H7 (cell line): Measurements from ENCODE around the gene SAMD9. TPM values are rescaled to one million over a fixed set of nuclear protein-coding genes. Genes with fewer than 3 reads are reported as not detected.
"Not testable (repeated sequence)": the region's sequence is repeated elsewhere in the genome, so short reads cannot be mapped to it uniquely, and the experiment has no call there.

Experiments used
- DNase-seq: peaks from one replicate; pipeline ENCODE4 v3.0.0; 2012
- H3K27me3 ChIP-seq: 2 replicates; pipeline ENCODE4 v1.6.0; 2011; ENCODE audit warnings: mild to moderate bottlenecking, low read length; ENCODE audit not compliant: control insufficient read depth, insufficient read depth
- H3K36me3 ChIP-seq: replicated peaks from 2 replicates; pipeline ENCODE4 v1.5.1; 2011; ENCODE audit warnings: low read length; ENCODE audit not compliant: control insufficient read depth, insufficient read depth
- H3K4me3 ChIP-seq: 2 replicates; pipeline ENCODE4 v1.5.1; 2011; ENCODE audit warnings: low read depth, mild to moderate bottlenecking, control low read depth, low read length, moderate library complexity; ENCODE audit not compliant: insufficient read depth
- total RNA-seq: library from RNA; depleted of rRNA; stranded (reverse); fragments of >200 nt; shearing (Covaris generic); gene quantifications from 2 replicates; pipeline ENCODE4 v1.2.3, GENCODE V29; 2014

The SAMD9 gene
- total RNA-seq, 1 experiment from 2014 or later = 0.10 TPM

- Histone ChIP-seq H3K4me3 (no peak overlapping the region), H3K36me3 (no peaks in the 10 kb centered on the region), H3K27me3 (no peaks in the 10 kb centered on the region)
- no peak for DNase-seq
Observed at GRCh38 chr7:93142127-93142526, 24.3 kb upstream of the SAMD9 start.

- no peak for DNase-seq
- Histone ChIP-seq H3K36me3 (no peaks in the 10 kb centered on the region), H3K27me3 (no peaks in the 10 kb centered on the region), H3K4me3 (no peak overlapping the region)
Observed at GRCh38 chr7:93140582-93141191, 22.9 kb upstream of the SAMD9 start.

- H3K4me3 ChIP-seq = no peak overlapping the region
- no peaks in the 10 kb centered on the region for H3K36me3 ChIP-seq
- no peaks in the 10 kb centered on the region for H3K27me3 ChIP-seq
- DNase-seq = no peak
Observed at GRCh38 chr7:93138576-93138975, 20.8 kb upstream of the SAMD9 start.

- no peaks in the 10 kb centered on the region for H3K36me3 ChIP-seq
- H3K27me3 ChIP-seq = no peaks in the 10 kb centered on the region
- H3K4me3 ChIP-seq = no peak overlapping the region
- no peak for DNase-seq
Observed at GRCh38 chr7:93133005-93133404, 15.2 kb upstream of the SAMD9 start.

- no peak for DNase-seq
- H3K36me3 ChIP-seq = no peaks in the 10 kb centered on the region
- no peaks in the 10 kb centered on the region for H3K27me3 ChIP-seq
- H3K4me3 ChIP-seq = no peak overlapping the region
Observed at GRCh38 chr7:93132216-93132615, 14.4 kb upstream of the SAMD9 start.

- H3K4me3 ChIP-seq, H3K36me3 ChIP-seq, H3K27me3 ChIP-seq, DNase-seq: not testable (repeated sequence)
Observed at GRCh38 chr7:93126954-93127353, 9.2 kb upstream of the SAMD9 start.

GRCh38 chr7:93123532-93123931 is 5.8 kb upstream of the SAMD9 start:
- H3K36me3 ChIP-seq, H3K27me3 ChIP-seq, DNase-seq, H3K4me3 ChIP-seq: not testable (repeated sequence)

- no peak for DNase-seq
- no peaks in the 10 kb centered on the region for H3K27me3 ChIP-seq
- H3K36me3 ChIP-seq = no peaks in the 10 kb centered on the region
- no peak overlapping the region for H3K4me3 ChIP-seq
Observed at GRCh38 chr7:93120592-93121549, 3.1 kb upstream of the SAMD9 start.

GRCh38 chr7:93119191-93119905 is 1.6 kb upstream of the SAMD9 start:
- no peak for DNase-seq
- Histone ChIP-seq H3K27me3 (no peaks in the 10 kb centered on the region), H3K36me3 (no peaks in the 10 kb centered on the region), H3K4me3 (no peak overlapping the region)

GRCh38 chr7:93117327-93117726 is 452 bp downstream of the SAMD9 start:
- H3K36me3 ChIP-seq = no peaks in the 10 kb centered on the region
- H3K27me3 ChIP-seq = no peaks in the 10 kb centered on the region
- no peak for DNase-seq
- H3K4me3 ChIP-seq = no peak overlapping the region

- H3K27me3 ChIP-seq = no peaks in the 10 kb centered on the region
- H3K36me3 ChIP-seq = no peaks in the 10 kb centered on the region
- no peak for DNase-seq
- H3K4me3 ChIP-seq = no peak overlapping the region
Observed at GRCh38 chr7:93115796-93116195, 2.0 kb downstream of the SAMD9 start.

- Histone ChIP-seq H3K4me3 (no peak overlapping the region), H3K36me3 (no peaks in the 10 kb centered on the region), H3K27me3 (no peaks in the 10 kb centered on the region; the same call in 1 of the 2 replicates)
- DNase-seq = no peak
Observed at GRCh38 chr7:93108003-93108402, 9.8 kb downstream of the SAMD9 start.

- H3K36me3 ChIP-seq = no peaks in the 10 kb centered on the region
- no peak for DNase-seq
Observed at GRCh38 chr7:93097388-93097787, 20.4 kb downstream of the SAMD9 start.

GRCh38 chr7:93092757-93093370 is 24.9 kb downstream of the SAMD9 start:
- Histone ChIP-seq H3K36me3 (no peaks in the 10 kb centered on the region), H3K27me3 (no peaks in the 10 kb centered on the region), H3K4me3 (no peak overlapping the region)
- DNase-seq = peak; percentile 19

More at GRCh38 chr7:93097388-93097787, 20.4 kb downstream of the SAMD9 start:
- Histone ChIP-seq H3K27me3 (no peaks in the 10 kb centered on the region; the same call in 1 of the 2 replicates), H3K4me3 (no peak overlapping the region)
